Measurements from ENCODE around the gene ATXN2. TPM values are rescaled to one million over a fixed set of nuclear protein-coding genes. Genes with fewer than 3 reads are reported as not detected.

ATXN2 gene
- total RNA-seq: 10 to 100 TPM; 44.2 to 47.9 TPM

- CTCF ChIA-PET: no interaction called here
These were observed at the start of gene ATXN2 for GRCh38 chr12:111598637-111599452. Gene ATXN2 (minus strand): TSS chr12:111599315. CDS start chr12:111599034, 281 bp downstream.

GRCh38 chr12:111645433-111645832 lies 46.3 kb upstream of the ATXN2 start:
- Mint-ChIP-seq H3K27me3 (no peaks in the 10 kb centered on the region), H3K4me3 (no peak overlapping the region), H3K4me1 (no peaks in the 10 kb centered on the region), H3K36me3 (ENCODE audit: low read depth) (peaks cover 27% of the 10 kb centered on the region), H3K9me3 (ENCODE audit: low read depth) (no peaks in the 10 kb centered on the region), H3K27ac (no peak overlapping the region)
- POLR2A ChIA-PET: no interaction called here
- no peak for DNase-seq
- ATAC-seq: no peak
- CTCF ChIA-PET: interaction anchor here (0.5 kb wide), 1 partner anchor 373 kb away, joined by 3 read pairs; no protein-coding TSS in a partner anchor
- intact Hi-C loops (cut with DNase I, micrococcal nuclease): no loop called here

More at GRCh38 chr12:111598637-111599452, at the start of gene ATXN2:
- Mint-ChIP-seq H3K4me1 (peaks cover 20% of the 10 kb centered on the region), H3K4me3 (peak within 1 kb of the TSS; percentile 92), H3K9me3 (ENCODE audit: low read depth) (no peaks in the 10 kb centered on the region), H3K27me3 (no peaks in the 10 kb centered on the region), H3K36me3 (ENCODE audit: low read depth) (peaks cover 3% of the 10 kb centered on the region), H3K27ac (peak within 1 kb of the TSS; percentile 92)
- intact Hi-C loops (cut with DNase I, micrococcal nuclease): loop anchor here (1.0 to 5.0 kb wide), 12 partner anchors 52 to 1317 kb away; partner anchors contain the start of genes BRAP (in 2 of the 2), ACAD10 (in 1 of the 2), ATP2A2 (in 1 of the 2) and ERP29 (in 1 of the 2)
- ATAC-seq (peak; percentile 52), DNase-seq (peak; percentile 81)
- POLR2A ChIA-PET: no interaction called here

DNA sequence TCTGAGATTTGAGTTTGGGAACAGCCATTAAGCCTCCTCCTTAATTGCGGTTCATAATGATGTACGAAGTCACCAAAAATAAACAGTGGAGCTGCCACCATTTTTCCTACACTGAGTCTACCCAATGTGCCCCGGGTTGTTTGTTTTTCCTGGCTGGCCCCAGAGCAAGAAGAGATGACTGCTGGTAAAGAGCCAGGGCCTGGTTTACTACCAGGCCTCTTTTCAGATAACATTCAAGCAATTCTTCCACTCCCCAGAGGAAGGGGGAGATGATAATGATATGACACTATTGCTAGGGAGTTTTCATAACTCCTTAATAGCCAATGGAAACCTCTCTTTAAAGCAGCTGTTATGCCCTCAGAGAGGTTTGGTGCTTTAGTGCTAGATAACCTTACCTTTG lies 44.3 kb upstream of the ATXN2 start:
- Mint-ChIP-seq H3K9me3 (ENCODE audit: low read depth) (no peaks in the 10 kb centered on the region), H3K27me3 (no peaks in the 10 kb centered on the region), H3K4me1 (no peaks in the 10 kb centered on the region), H3K4me3 (no peak overlapping the region), H3K36me3 (ENCODE audit: low read depth) (peaks cover 19% of the 10 kb centered on the region), H3K27ac (no peak overlapping the region)
- POLR2A ChIA-PET: no interaction called here
- ATAC-seq: no peak
- intact Hi-C loops (cut with DNase I, micrococcal nuclease): no loop called here
- no peak for DNase-seq
- CTCF ChIA-PET: no interaction called here

DNA sequence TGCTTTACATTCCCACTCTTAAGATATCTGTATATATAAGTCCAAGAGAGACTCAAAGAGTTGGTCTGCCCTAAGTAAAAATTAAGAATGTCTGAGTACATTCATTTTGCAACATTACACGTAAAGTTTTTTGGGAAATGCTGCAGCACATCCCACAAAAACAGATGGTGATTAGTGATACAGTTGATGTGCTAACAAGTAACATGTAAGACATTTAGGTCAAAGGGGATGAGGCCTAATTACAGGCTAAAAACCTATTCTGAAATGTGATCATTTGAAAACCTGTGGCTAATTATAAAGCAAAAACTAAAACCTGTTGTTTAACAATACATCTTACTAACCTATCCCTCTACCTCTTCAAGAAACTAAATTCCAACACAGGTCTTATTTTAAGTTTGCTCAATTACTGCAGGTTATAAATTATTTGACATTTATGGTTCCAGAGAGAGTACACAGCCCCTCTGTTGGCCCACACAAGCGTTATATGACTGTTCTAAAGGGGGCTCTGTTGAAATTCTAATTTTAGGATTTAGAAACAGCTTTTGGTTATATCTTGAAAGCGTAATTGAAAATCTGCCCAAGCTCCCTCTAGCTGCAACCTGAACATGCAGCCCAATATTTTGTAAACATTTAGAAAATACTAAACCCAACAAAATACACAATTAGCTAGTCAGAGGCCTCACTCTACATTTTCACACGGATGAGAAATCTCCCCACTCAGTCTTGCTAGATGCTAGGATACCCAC lies 43.7 kb upstream of the ATXN2 start:
- intact Hi-C loops (cut with DNase I, micrococcal nuclease): no loop called here
- ATAC-seq: no peak
- ChIA-PET POLR2A (no interaction called here), CTCF (no interaction called here)
- Mint-ChIP-seq H3K27me3 (no peaks in the 10 kb centered on the region), H3K4me1 (no peaks in the 10 kb centered on the region), H3K27ac (no peak overlapping the region), H3K4me3 (no peak overlapping the region), H3K9me3 (ENCODE audit: low read depth) (no peaks in the 10 kb centered on the region), H3K36me3 (ENCODE audit: low read depth) (peaks cover 19% of the 10 kb centered on the region)
- no peak for DNase-seq

GRCh38 chr12:111640506-111640905 lies 41.4 kb upstream of the ATXN2 start:
- H3K4me1 Mint-ChIP-seq: no peaks in the 10 kb centered on the region
- H3K36me3 Mint-ChIP-seq (ENCODE audit: low read depth): peaks cover 6% of the 10 kb centered on the region
- POLR2A ChIA-PET: interaction anchor here (0.6 kb wide), 1 partner anchor 271 kb away, joined by 4 read pairs; no protein-coding TSS in a partner anchor
- no peak overlapping the region for H3K4me3 Mint-ChIP-seq
- DNase-seq (no peak), ATAC-seq (no peak)
- H3K27ac Mint-ChIP-seq: no peak overlapping the region
- intact Hi-C loops (cut with DNase I, micrococcal nuclease): no loop called here
- no peaks in the 10 kb centered on the region for H3K27me3 Mint-ChIP-seq
- CTCF ChIA-PET: interaction anchor here (0.6 to 0.7 kb wide), 2 partner anchors 29 to 109 kb away, joined by 3 to 4 read pairs; no protein-coding TSS in a partner anchor
- no peaks in the 10 kb centered on the region for H3K9me3 Mint-ChIP-seq (ENCODE audit: low read depth)

- H3K27me3 Mint-ChIP-seq: no peaks in the 10 kb centered on the region
- DNase-seq: no peak
- no peaks in the 10 kb centered on the region for H3K4me1 Mint-ChIP-seq
- ATAC-seq: no peak
- no peaks in the 10 kb centered on the region for H3K36me3 Mint-ChIP-seq (ENCODE audit: low read depth)
- H3K4me3 Mint-ChIP-seq: no peak overlapping the region
- H3K27ac Mint-ChIP-seq: no peak overlapping the region
- intact Hi-C loops (cut with DNase I, micrococcal nuclease): no loop called here
- ChIA-PET POLR2A (no interaction called here), CTCF (no interaction called here)
- no peaks in the 10 kb centered on the region for H3K9me3 Mint-ChIP-seq (ENCODE audit: low read depth)
These were observed 39.4 kb upstream of the ATXN2 start for GRCh38 chr12:111638556-111638955.

DNA sequence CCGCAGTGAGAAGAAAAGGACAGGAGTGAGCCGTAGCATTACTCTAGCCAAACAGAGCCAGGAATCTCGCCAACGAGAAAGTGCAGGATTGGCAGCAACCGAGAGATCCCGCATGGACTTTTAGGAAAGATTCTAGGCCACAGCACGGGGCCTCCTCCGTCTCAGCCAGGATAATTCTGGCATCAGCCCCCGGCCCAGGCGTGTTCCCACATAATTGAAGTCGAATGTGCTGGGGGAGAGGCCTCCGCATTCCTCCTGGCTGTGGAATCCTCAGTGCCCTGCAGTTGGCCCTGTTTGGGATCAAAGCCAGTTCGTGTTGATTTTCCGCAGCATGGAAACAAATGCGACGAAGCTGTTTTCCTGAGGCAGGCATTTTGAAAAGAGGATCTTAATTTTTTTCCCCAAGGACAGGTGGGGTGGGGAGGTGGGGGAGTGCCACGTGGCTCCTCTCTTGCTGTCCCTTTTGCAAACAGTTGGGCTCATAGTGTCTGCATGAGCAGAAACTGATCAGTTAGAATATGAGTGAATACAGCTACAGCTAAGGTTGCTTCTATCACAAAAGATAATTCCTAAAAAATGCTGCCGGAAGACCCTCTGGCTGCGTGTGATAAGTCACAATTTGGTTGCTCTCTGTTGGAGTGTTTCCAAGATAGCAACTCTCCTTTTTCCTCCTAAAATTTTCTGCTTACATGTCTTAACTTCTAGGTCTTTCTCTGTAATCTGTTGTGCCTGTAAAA lies 37.3 kb upstream of the ATXN2 start:
- H3K4me3 Mint-ChIP-seq: no peak overlapping the region
- H3K9me3 Mint-ChIP-seq (ENCODE audit: low read depth): no peaks in the 10 kb centered on the region
- H3K4me1 Mint-ChIP-seq: no peaks in the 10 kb centered on the region
- POLR2A ChIA-PET: no interaction called here
- no peaks in the 10 kb centered on the region for H3K36me3 Mint-ChIP-seq (ENCODE audit: low read depth)
- intact Hi-C loops (cut with DNase I, micrococcal nuclease): no loop called here
- DNase-seq (no peak), ATAC-seq (no peak)
- CTCF ChIA-PET: interaction anchor here (0.7 kb wide), 3 partner anchors 73 to 186 kb away, joined by 3 read pairs; no protein-coding TSS in a partner anchor
- no peaks in the 10 kb centered on the region for H3K27me3 Mint-ChIP-seq
- no peak overlapping the region for H3K27ac Mint-ChIP-seq

- Mint-ChIP-seq H3K4me3 (no peak overlapping the region), H3K27ac (no peak overlapping the region), H3K9me3 (ENCODE audit: low read depth) (no peaks in the 10 kb centered on the region), H3K4me1 (no peaks in the 10 kb centered on the region), H3K36me3 (ENCODE audit: low read depth) (no peaks in the 10 kb centered on the region), H3K27me3 (no peaks in the 10 kb centered on the region)
- intact Hi-C loops (cut with DNase I, micrococcal nuclease): no loop called here
- POLR2A ChIA-PET: interaction anchor here (0.6 kb wide), 1 partner anchor 92 kb away, joined by 4 read pairs; no protein-coding TSS in a partner anchor
- CTCF ChIA-PET: interaction anchor here (0.7 kb wide), 2 partner anchors 97 to 159 kb away, joined by 3 read pairs; no protein-coding TSS in a partner anchor
- ATAC-seq (no peak), DNase-seq (no peak)
These were observed 36.4 kb upstream of the ATXN2 start for GRCh38 chr12:111635524-111635923.

GRCh38 chr12:111628505-111629260 lies 29.6 kb upstream of the ATXN2 start:
- no peak overlapping the region for H3K27ac Mint-ChIP-seq

DNA sequence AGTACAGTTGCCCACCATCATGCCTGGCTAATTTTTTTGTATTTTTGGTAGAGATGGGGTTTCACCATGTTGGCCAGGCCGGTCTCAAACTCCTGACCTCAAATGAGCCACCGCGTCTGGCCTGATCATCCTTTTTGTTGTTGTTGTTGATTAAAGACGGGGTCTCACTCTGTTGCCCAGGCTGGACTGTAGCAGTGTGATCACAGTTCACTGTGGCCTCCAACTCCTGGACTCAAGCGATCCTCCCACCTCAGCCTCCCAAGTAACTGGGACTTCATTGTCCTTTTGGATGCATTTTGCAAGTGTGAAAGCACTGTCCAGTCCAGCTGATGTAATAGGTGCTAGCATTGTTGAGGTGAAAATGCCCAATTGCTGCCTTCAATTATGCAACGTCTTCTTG lies 27.1 kb upstream of the ATXN2 start:
- DNase-seq (no peak), ATAC-seq (no peak)
- Mint-ChIP-seq H3K36me3 (ENCODE audit: low read depth) (no peaks in the 10 kb centered on the region), H3K9me3 (ENCODE audit: low read depth) (no peaks in the 10 kb centered on the region), H3K4me1 (no peaks in the 10 kb centered on the region), H3K4me3 (no peak overlapping the region), H3K27me3 (no peaks in the 10 kb centered on the region), H3K27ac (no peak overlapping the region)
- ChIA-PET POLR2A (no interaction called here), CTCF (no interaction called here)
- intact Hi-C loops (cut with DNase I, micrococcal nuclease): no loop called here

More at GRCh38 chr12:111628505-111629260, 29.6 kb upstream of the ATXN2 start:
- Mint-ChIP-seq H3K27me3 (no peaks in the 10 kb centered on the region), H3K9me3 (ENCODE audit: low read depth) (no peaks in the 10 kb centered on the region), H3K4me3 (no peak overlapping the region), H3K36me3 (ENCODE audit: low read depth) (no peaks in the 10 kb centered on the region), H3K4me1 (no peaks in the 10 kb centered on the region)
- CTCF ChIA-PET: interaction anchor here (0.6 kb wide), 1 partner anchor 141 kb away, joined by 3 read pairs; no protein-coding TSS in a partner anchor
- DNase-seq: no peak
- POLR2A ChIA-PET: no interaction called here
- intact Hi-C loops (cut with DNase I, micrococcal nuclease): no loop called here
- ATAC-seq: no peak

DNA sequence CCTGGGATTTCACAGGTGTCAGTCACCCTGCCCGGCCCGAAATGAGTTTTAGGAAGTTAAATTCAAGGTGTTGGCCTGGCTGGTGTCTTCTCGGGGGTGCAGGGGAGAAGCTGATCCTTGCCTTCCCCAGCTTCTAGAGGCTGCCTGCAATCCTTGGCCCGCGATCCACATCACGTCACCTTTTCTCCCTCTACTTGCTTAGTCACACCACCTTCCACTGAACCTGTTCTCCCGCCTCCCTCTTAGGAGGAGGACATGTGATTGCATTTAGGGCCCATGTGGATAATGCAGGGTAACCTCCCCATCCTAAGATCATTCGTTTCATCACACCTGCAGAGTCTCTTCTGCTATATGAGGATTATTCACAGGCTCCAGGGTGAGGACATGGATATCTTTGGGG lies 25.4 kb upstream of the ATXN2 start:
- ChIA-PET POLR2A (no interaction called here), CTCF (no interaction called here)
- Mint-ChIP-seq H3K36me3 (ENCODE audit: low read depth) (no peaks in the 10 kb centered on the region), H3K4me3 (no peak overlapping the region), H3K27ac (no peak overlapping the region), H3K4me1 (no peaks in the 10 kb centered on the region), H3K9me3 (ENCODE audit: low read depth) (no peaks in the 10 kb centered on the region), H3K27me3 (no peaks in the 10 kb centered on the region)
- ATAC-seq (no peak), DNase-seq (no peak)
- intact Hi-C loops (cut with DNase I, micrococcal nuclease): no loop called here
